LHCN-M2 (cell line): ENCODE data around the gene CNTFR. TPM values are rescaled to one million over a fixed set of nuclear protein-coding genes. Genes with fewer than 3 reads are reported as not detected.

Source experiments
- DNase-seq: peaks from one replicate; pipeline ENCODE4 v3.0.0-alpha.2; 2012; ENCODE audit warnings: low read depth
- total RNA-seq: library from RNA; depleted of rRNA; stranded (reverse); fragments of >200 nt; gene quantifications from 2 replicates; pipeline ENCODE4 v1.2.3, GENCODE V29; 2014

Gene CNTFR
- total RNA-seq, 1 experiment from 2014 or later, result not detected

DNA sequence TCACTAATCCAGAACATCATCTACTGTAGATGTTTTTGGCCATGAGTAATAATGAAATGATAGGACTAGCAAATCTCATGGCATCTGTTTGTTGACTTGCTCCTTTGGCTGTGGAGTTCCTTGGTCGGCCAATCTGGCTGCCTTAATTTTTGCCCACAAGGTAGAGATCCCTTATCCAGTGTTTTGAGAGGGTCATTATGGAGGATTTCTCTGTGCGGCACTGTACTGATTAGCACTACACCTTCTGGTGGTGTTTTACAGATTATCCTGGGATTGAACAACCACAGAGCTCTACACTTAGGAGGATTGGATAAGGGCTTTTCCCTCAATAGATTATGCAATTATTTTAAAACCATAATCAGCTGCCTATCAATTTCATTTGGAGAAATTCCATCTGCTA is 63.5 kb downstream of the CNTFR start:
- no peak for DNase-seq

DNA sequence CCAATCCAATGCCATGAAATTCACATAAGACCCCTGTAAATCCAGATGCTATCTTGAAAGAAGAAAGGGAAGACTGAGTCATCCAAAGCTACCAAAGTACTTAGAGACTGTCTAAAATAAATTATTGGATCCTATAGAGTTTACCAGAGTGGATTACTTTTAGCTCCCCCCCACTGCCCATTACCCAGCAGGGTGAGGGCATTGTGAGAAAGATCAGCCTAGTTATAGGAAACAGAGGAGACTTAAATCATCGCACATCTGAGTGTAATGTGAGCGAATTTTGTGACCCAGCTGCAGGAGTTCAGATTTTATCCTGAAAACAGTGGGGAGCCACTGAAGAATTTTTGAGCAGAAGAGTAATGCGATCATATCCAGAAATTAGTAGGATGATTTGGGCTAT is 65.2 kb downstream of the CNTFR start:
- DNase-seq, result no peak

DNA sequence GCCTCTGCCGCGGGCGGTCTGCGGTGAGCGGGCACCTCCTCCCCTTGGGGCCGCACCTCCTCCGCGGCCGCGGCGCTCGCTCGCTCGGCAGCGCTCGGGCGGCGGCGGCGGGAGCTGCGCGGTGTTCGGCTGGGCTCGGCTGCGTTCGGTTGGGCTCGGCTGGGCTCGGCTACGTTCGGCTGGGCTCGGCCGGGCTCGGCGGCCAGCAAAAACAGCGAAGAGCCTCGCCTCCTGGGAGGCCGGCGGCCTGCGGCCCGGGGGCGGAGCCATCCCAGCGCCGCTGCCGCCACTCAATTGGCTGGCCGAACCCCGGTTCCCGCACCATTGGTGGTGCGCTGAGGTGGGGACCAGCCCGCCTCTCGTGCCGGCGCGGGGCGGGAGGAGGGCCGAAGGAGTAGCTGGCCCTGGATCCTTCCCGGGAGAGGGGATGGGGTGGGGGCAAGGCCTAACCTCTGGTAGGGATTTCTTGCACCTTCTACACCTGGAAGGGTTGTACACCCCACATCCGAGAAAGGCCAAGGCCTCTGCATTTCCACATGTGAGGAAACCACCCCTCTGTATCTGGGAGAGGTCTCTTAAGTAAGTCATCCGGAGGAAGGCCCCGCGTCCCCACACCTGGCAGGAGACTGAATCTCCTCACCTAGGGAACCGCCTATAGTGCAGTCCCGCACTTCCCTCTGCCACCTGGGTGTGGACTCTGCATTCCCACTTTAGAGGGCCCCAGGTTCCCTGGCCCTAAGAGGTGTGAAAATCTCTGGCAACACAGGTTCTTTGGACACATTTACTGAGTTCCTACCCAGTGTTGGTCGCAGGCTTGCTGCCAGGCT is 66.3 kb downstream of the CNTFR start, which contains the start of gene ENHO:
TSS of gene ENHO (minus strand) at position 20 of the 827 bp plus-strand sequence. CDS start 1,295 bp downstream, outside the sequence.
- DNase-seq, result peak; percentile 69

GRCh38 chr9:34522091-34522887 is 67.2 kb downstream of the CNTFR start:
- no peak for DNase-seq

DNA sequence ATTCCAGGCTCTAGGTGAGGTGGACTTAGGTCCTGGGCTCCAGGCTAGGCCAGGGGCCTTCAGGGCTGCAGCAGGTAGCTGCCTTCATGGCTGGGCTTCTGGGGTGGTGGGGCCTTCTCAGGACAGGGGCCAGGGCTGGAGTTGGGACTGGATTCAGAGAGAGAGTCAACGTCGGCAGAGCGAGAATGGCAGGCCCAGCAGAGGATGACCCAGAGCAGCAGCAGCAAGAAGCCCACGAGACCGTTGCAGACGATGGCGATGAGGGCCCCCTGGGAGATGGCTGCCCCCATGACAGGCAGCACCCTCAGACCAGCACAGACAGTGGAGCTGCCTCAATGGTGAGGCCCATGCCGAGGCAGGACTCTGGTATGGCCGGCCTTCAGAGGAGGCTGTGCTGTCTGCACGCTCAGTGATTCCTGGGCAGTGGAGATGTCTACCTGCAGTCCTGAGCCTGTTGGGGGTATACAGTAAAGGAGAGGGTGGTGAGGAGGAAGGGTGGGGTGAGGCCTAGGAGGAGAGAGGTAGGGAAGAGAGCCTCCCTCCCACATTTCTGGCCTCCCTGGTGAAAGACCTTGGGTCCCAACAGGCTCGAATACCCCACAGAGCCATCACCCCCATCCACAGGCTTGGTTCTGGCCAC is 68.0 kb downstream of the CNTFR start:
- no peak for DNase-seq

GRCh38 chr9:34520505-34521385 is 68.8 kb downstream of the CNTFR start:
- no peak for DNase-seq

GRCh38 chr9:34520096-34520495 is 69.4 kb downstream of the CNTFR start:
- no peak for DNase-seq

DNA sequence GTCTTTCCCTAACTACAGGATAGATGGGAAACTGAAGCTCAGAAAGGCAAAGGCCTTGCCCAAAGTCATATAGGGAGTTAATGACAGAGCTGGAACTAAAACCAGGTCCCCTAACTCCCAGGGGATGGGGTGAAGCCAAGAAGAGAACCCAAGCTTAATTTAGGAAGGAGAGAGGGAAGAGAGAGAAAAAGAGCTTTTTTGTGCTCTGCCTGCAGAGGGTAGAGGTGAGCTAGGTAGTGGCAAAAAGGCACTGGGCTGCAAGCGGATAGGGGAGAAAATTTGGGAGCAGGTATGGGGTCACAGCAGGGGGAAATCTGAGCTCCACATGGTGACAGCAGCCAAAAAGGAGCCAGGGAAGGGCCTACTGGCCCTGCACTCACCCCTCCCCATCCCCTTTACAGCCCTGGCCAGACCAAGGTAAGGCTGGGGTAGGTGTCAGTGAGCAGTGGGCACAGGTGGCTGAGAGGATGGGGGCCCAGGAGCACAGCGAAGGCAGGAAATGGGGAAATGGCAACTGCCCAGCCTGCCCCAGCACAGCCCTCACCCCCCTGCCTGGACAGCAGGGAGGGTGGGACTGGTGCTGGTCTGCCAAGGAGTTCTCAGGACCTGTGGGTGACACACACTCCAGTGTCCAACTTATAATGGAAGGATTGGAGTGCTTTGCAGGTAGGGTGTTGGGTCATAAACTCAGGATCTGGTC is 70.1 kb downstream of the CNTFR start:
- no peak for DNase-seq

- DNase-seq, result no peak
These were observed 70.6 kb downstream of the CNTFR start for GRCh38 chr9:34518896-34519295.

GRCh38 chr9:34518110-34518616 is 71.4 kb downstream of the CNTFR start:
- DNase-seq, result no peak

GRCh38 chr9:34517185-34517584 is 72.3 kb downstream of the CNTFR start:
- no peak for DNase-seq

DNA sequence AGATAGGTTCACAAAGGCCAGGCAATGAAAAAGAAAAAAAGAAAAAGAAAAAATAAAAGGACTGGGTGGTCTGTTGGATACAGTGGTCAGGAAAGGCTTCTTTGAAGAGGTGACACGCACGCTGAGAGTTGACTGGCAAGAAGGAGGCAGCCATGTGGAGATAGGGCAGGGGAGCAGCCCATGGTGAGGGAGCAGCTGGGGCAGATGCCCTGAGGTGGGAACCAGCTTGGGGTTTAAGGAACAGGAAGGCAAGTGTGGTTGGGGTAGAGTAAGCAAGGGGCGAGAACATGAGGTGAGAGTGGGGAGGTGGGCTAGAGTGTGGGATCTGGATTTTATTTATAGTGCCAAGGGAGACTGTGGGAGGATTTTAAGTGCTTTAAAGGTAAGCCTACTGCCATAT is 73.6 kb downstream of the CNTFR start:
- no peak for DNase-seq

DNA sequence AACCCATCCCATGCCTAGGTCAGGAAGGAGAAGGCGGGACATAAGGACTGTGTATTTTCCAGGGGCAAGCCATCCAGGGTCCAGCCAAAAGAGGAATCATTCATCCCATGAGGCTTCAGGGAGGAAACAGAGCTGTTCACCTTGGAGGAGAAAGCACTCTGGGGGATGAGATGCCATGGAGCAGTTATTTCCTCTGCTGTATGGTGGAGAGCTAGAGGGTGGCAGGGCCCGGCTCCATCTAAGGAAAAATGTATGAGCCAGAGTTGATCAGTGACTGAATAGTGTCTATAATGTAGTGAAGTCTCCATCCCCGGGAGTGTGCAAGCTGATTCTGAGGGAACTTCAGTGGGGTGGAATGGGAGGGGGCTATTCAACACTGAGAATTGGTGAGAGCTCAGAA is 74.7 kb downstream of the CNTFR start:
- no peak for DNase-seq

- no peak for DNase-seq
These were observed 75.1 kb downstream of the CNTFR start for GRCh38 chr9:34514401-34514800.

DNA sequence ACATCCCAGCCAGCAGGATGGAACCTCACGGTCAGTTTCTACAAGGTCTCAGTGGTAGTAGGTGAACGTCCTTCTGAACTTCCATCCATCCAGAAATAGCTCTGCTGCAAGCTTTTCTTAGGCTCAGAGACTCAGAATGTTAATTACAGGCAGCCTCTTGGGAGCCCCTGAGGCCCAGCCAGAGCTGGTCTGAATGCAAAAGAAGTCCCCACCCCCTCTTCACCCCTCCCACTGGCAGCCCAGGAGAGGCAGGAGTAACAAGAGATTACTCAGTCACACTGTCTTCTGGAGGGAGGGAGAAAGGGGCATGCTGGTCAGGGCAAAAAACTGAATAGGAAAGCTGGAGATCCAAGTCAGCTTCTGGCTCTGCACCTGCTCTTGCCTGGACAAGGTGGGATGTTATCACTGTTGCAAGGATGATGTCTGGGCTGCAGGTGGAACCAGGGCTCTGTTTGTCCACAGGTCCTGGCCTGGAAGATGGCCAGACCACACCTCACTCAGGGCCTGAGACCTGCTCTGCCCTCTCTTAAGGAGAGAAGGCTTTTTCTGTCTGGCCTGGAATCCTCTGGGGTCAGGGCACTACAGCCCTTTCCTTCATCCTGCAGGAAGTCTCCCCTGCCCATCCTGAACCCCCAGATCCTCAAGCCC is 75.8 kb downstream of the CNTFR start:
- no peak for DNase-seq

GRCh38 chr9:34512131-34513078 is 77.1 kb downstream of the CNTFR start:
- DNase-seq, result no peak

GRCh38 chr9:34510497-34511468 is 78.7 kb downstream of the CNTFR start:
- no peak for DNase-seq
